ENCODE results near the gene PAFAH2. TPM values are rescaled to one million over a fixed set of nuclear protein-coding genes. Genes with fewer than 3 reads are reported as not detected.

The PAFAH2 gene
- total and polyA plus RNA-seq, 2 of the 8 experiments (the other 6 are each of a cell fraction or from before 2014, with no cell fraction given) = 7.7 to 9.3 TPM

GRCh38 chr1:26035959-26036755, 38.3 kb upstream of the PAFAH2 start:
- Histone ChIP-seq H3K18ac (ENCODE audit: extremely low read depth, low read length) (no peak overlapping the region), H2BK15ac (ENCODE audit: low read length) (no peak overlapping the region), H3K4ac (replicated peaks; ENCODE audit: insufficient read length, low read depth, low read length) (no peak overlapping the region), H3K27me3 (replicated peaks in 1 of 4; ENCODE audit: control insufficient read depth in 3 of 4, extremely low read depth in 1 of 4, insufficient read depth in 3 of 4, low read length in 3 of 4) (peaks cover 6 to 26% (median 20%) of the 10 kb centered on the region in 4 experiments; a peak in 6 of 7 replicates), H3K4me3 (ENCODE audit: extremely low read depth in 1 of 4, insufficient read depth in 2 of 4, low read depth in 3 of 4, low read length in 4 of 4) (peak overlapping the region; percentile 39 to 85 (median 76)), H3K4me1 (replicated peaks in 1 of 4; ENCODE audit: control insufficient read depth in 3 of 4, insufficient read depth in 4 of 4, low read length in 3 of 4) (peaks cover 0 to 8% (median 6%) of the 10 kb centered on the region in 4 experiments; a peak in 5 of 7 replicates), H3K14ac (ENCODE audit: insufficient read length) (no peak overlapping the region), H2BK120ac (replicated peaks; ENCODE audit: low read depth, low read length) (no peak overlapping the region), H2BK20ac (ENCODE audit: low read length) (no peak overlapping the region), H2AFZ (ENCODE audit: low read length) (peak overlapping the region; percentile 63; the same call in 1 of the 2 replicates), H4K8ac (ENCODE audit: extremely low read depth, insufficient read depth, low read length) (no peak overlapping the region), H4K91ac (replicated peaks; ENCODE audit: insufficient read length, low read length) (no peak overlapping the region), H4K5ac (ENCODE audit: insufficient read length, low read depth, low read length) (no peak overlapping the region), H3K79me1 (ENCODE audit: low read depth, low read length) (no peaks in the 10 kb centered on the region), H3K56ac (replicated peaks; ENCODE audit: insufficient read length, low read depth, low read length) (no peak overlapping the region), H3K79me2 (ENCODE audit: control insufficient read depth in 1 of 2, insufficient read depth in 2 of 2, low read length in 2 of 2) (no peaks in the 10 kb centered on the region), H3K36me3 (ENCODE audit: control insufficient read depth in 2 of 4, insufficient read depth in 4 of 4, low read length in 3 of 4) (no peaks in the 10 kb centered on the region), H3K9me3 (ENCODE audit: insufficient read depth in 2 of 2, low read depth in 1 of 2, low read length in 1 of 2) (no peaks in the 10 kb centered on the region), H4K20me1 (replicated peaks in 1 of 2; ENCODE audit: control insufficient read depth in 1 of 2, insufficient read depth in 2 of 2, low read length in 2 of 2) (peaks cover 0 to 1% of the 10 kb centered on the region in 2 experiments), H3K23me2 (ENCODE audit: low read depth, low read length) (peaks cover 9% of the 10 kb centered on the region; the same call in 1 of the 2 replicates), H3K9ac (replicated peaks in 1 of 4; ENCODE audit: extremely low read depth in 1 of 4, low read depth in 3 of 4, low read length in 3 of 4) (no peak overlapping the region), H3K23ac (ENCODE audit: insufficient read length) (no peak overlapping the region), H2AK5ac (ENCODE audit: low read depth, low read length) (no peak overlapping the region), H3K4me2 (ENCODE audit: insufficient read depth in 1 of 2, low read depth in 2 of 2, low read length in 2 of 2) (peak overlapping the region; percentile 27 to 96), H2BK5ac (ENCODE audit: low read depth, low read length) (no peak overlapping the region), H2BK12ac (ENCODE audit: low read depth, low read length) (no peak overlapping the region), H3K27ac (ENCODE audit: low read depth, low read length) (no peak overlapping the region)
- DNase-seq (ENCODE audit: low read depth in 1 of 2, low spot score in 2 of 2) (peak in 1 of 2 experiments; percentile 96), FAIRE-seq (no peak)
- CTCF ChIA-PET (ENCODE audit: partially characterized antibody) = interaction anchor here (0.5 to 6.5 kb wide), 37 partner anchors 9 to 737 kb away, joined by 3 to 56 read pairs (median 5); partner anchors contain the start of genes EXTL1, SLC30A2 and TRIM63
- 28% methylated on average over 31 of the region's 39 CpGs; no CpG with 5 or more reads in 1 of the 2 experiments for WGBS, 2 experiments (ENCODE audit: extremely low coverage in 1 of 2, insufficient coverage in 1 of 2, insufficient read length in 1 of 2, insufficient replicate concordance in 2 of 2, low coverage in 1 of 2, low lambda C conversion rate in 2 of 2, missing lambda C conversion rate in 1 of 2)
- POLR2A ChIA-PET (ENCODE audit: partially characterized antibody) = interaction anchor here (0.8 to 2.0 kb wide), 7 partner anchors 9 to 136 kb away, joined by 3 to 10 read pairs (median 4); partner anchors contain the start of genes SLC30A2 and ZNF593OS
- TF ChIP-seq CTCF (IDR thresholded peaks at IDR 0.05; ENCODE audit: control extremely low read depth in 1 of 3, insufficient read depth in 1 of 3, low read depth in 1 of 3, low read length in 3 of 3) = peak; percentile 90 to 99 (median 93)
- TF ChIP-seq SUZ12 (IDR thresholded peaks at IDR 0.05; ENCODE audit: low read length) = no peak
- TF ChIP-seq RAD21 (IDR thresholded peaks at IDR 0.05 in 1 of 2, conservative IDR thresholded peaks at IDR 0.05 in 1 of 2; ENCODE audit: low read depth in 2 of 2, low read length in 2 of 2) = peak; percentile 92 to 95
- TF ChIP-seq SIN3A (conservative IDR thresholded peaks at IDR 0.05 in 1 of 2, IDR thresholded peaks at IDR 0.05 in 1 of 2; ENCODE audit: low read depth in 1 of 2, low read length in 2 of 2) = no peak
- no peak for TF ChIP-seq TAF1 (IDR thresholded peaks at IDR 0.05; ENCODE audit: low read depth, low read length)
- no peak for TF ChIP-seq SIRT6 (IDR thresholded peaks at IDR 0.05; ENCODE audit: low read length)
- TF ChIP-seq CREB1 (IDR thresholded peaks at IDR 0.05) = peak; percentile 25; the same call in 1 of the 2 replicates

Measured in H1 (cell line).